ENCODE measurements around the gene RNH1. TPM values are rescaled to one million over a fixed set of nuclear protein-coding genes. Genes with fewer than 3 reads are reported as not detected.
A peak's percentile ranks its signal among the peaks of the same experiment; 100 is the strongest.

RNH1 gene
- total RNA-seq, 1 experiment from 2014 or later: 345 TPM

DNA sequence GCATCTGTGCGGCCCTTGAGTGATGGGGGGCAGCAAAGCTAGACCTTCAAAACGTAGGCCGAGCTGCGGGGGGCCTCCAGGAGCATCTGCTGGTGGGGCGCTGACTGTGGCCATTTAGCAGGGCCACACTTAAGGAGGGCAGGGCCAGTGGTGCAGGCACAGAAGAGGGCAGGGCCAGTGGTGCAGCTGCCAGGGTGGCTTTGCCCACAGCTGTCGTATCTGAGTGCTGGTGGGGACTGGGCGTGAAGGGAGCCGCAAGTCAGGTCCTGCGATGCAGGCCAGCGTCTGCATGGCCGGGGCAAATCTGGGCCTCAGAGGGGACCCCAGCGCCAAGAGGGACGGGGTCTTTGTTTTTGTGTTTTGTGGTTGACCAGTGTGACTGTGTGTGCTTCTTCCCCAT is 27.7 kb downstream of the RNH1 start:
- H3K9me3 ChIP-seq (ENCODE audit: control insufficient read depth, insufficient read depth, low read depth, low read length): no peaks in the 10 kb centered on the region
- ATAC-seq: peak; percentile 60; the same call in 1 of the 2 replicates
- no TSS peak for BruUV-seq (replicated peaks)
- ChIA-PET POLR2A (no interaction called here), CTCF (no interaction called here)
- in situ Hi-C loops (cut with HindIII; ENCODE audit: low pct_unique_long_range_greater_than_20kb, low sequenced_read_pairs) (no loop called here), intact Hi-C loops (cut with micrococcal nuclease; ENCODE audit: unreplicated experiment) (no loop called here)
- no peak for DNase-seq (ENCODE audit: low read depth, low spot score)
- H3K27me3 ChIP-seq (ENCODE audit: control insufficient read depth, insufficient read depth, low read length): no peaks in the 10 kb centered on the region
- H3K4me1 ChIP-seq (ENCODE audit: control insufficient read depth, insufficient read depth, low read length): no peaks in the 10 kb centered on the region
- no peak overlapping the region for H3K27ac ChIP-seq (ENCODE audit: low read length)
- TF ChIP-seq TCF7L2 (IDR thresholded peaks at IDR 0.05; ENCODE audit: low read depth, low read length) (no peak), POLR2AphosphoS5 (IDR thresholded peaks at IDR 0.05; ENCODE audit: low read depth, low read length) (no peak), SIN3A (IDR thresholded peaks at IDR 0.05; ENCODE audit: borderline replicate concordance, insufficient read depth, low read depth, low read length) (no peak)
- TF ChIP-seq, protein P1, sequence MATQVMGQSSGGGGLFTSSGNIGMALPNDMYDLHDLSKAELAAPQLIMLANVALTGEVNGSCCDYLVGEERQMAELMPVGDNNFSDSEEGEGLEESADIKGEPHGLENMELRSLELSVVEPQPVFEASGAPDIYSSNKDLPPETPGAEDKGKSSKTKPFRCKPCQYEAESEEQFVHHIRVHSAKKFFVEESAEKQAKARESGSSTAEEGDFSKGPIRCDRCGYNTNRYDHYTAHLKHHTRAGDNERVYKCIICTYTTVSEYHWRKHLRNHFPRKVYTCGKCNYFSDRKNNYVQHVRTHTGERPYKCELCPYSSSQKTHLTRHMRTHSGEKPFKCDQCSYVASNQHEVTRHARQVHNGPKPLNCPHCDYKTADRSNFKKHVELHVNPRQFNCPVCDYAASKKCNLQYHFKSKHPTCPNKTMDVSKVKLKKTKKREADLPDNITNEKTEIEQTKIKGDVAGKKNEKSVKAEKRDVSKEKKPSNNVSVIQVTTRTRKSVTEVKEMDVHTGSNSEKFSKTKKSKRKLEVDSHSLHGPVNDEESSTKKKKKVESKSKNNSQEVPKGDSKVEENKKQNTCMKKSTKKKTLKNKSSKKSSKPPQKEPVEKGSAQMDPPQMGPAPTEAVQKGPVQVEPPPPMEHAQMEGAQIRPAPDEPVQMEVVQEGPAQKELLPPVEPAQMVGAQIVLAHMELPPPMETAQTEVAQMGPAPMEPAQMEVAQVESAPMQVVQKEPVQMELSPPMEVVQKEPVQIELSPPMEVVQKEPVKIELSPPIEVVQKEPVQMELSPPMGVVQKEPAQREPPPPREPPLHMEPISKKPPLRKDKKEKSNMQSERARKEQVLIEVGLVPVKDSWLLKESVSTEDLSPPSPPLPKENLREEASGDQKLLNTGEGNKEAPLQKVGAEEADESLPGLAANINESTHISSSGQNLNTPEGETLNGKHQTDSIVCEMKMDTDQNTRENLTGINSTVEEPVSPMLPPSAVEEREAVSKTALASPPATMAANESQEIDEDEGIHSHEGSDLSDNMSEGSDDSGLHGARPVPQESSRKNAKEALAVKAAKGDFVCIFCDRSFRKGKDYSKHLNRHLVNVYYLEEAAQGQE (IDR thresholded peaks at IDR 0.05; ENCODE audit: insufficient read depth in 1 of 2, low read depth in 2 of 2, low read length in 1 of 2): no peak
- TF ChIP-seq, protein P2, sequence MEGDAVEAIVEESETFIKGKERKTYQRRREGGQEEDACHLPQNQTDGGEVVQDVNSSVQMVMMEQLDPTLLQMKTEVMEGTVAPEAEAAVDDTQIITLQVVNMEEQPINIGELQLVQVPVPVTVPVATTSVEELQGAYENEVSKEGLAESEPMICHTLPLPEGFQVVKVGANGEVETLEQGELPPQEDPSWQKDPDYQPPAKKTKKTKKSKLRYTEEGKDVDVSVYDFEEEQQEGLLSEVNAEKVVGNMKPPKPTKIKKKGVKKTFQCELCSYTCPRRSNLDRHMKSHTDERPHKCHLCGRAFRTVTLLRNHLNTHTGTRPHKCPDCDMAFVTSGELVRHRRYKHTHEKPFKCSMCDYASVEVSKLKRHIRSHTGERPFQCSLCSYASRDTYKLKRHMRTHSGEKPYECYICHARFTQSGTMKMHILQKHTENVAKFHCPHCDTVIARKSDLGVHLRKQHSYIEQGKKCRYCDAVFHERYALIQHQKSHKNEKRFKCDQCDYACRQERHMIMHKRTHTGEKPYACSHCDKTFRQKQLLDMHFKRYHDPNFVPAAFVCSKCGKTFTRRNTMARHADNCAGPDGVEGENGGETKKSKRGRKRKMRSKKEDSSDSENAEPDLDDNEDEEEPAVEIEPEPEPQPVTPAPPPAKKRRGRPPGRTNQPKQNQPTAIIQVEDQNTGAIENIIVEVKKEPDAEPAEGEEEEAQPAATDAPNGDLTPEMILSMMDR (IDR thresholded peaks at IDR 0.05): no peak
- H3K36me3 ChIP-seq (ENCODE audit: control insufficient read depth, insufficient read depth, low read length): no peaks in the 10 kb centered on the region
- no peak overlapping the region for H3K4me3 ChIP-seq (ENCODE audit: low read depth in 2 of 2, low read length in 2 of 2)

DNA sequence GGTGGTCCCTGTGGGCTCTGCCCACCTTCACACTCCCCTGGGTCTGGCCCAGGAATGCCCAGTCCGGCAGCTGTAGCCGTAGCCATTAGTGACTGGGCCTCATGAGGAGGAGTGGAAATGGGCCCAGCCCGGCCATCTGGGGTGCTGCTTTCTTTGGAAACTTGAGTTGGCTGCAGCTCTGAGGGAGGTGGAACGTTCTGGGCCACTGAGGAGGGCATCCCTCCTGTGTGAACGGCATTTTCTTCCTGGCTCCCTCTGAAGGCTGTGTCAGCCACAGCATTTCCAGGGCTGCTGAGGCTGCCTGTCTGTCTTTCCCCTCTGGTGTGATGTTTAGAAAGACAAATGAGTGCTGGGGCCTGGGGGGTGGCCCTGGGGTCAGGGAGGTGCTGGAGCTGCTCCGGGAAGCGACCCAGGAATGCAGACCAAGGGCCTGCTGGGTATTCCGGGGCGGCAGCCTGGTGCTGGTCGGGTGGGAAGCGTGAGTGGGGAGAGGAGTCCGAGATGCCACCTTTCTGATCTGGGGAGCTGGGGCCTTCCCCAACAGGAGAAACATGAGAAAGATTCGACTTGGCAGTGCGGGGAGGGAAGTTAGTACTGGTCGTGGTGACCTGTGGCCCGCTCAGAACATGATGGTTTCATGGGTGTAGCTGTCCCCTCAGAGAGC is 29.9 kb downstream of the RNH1 start:
- Histone ChIP-seq H3K36me3 (ENCODE audit: control insufficient read depth, insufficient read depth, low read length) (no peaks in the 10 kb centered on the region), H3K27ac (ENCODE audit: low read length) (no peak overlapping the region), H3K27me3 (ENCODE audit: control insufficient read depth, insufficient read depth, low read length) (no peaks in the 10 kb centered on the region), H3K4me1 (ENCODE audit: control insufficient read depth, insufficient read depth, low read length) (no peaks in the 10 kb centered on the region), H3K9me3 (ENCODE audit: control insufficient read depth, insufficient read depth, low read depth, low read length) (no peaks in the 10 kb centered on the region), H3K4me3 (ENCODE audit: low read depth in 2 of 2, low read length in 2 of 2) (no peak overlapping the region)
- intact Hi-C loops (cut with micrococcal nuclease; ENCODE audit: unreplicated experiment): no loop called here
- in situ Hi-C loops (cut with HindIII; ENCODE audit: low pct_unique_long_range_greater_than_20kb, low sequenced_read_pairs): no loop called here
- no peak for TF ChIP-seq POLR2AphosphoS5 (IDR thresholded peaks at IDR 0.05; ENCODE audit: low read depth, low read length)
- TF ChIP-seq TCF7L2 (IDR thresholded peaks at IDR 0.05; ENCODE audit: low read depth, low read length): no peak
- TF ChIP-seq, protein P1 (IDR thresholded peaks at IDR 0.05; ENCODE audit: insufficient read depth in 1 of 2, low read depth in 2 of 2, low read length in 1 of 2): no peak
- TF ChIP-seq, protein P2 (IDR thresholded peaks at IDR 0.05): no peak
- no peak for TF ChIP-seq SIN3A (IDR thresholded peaks at IDR 0.05; ENCODE audit: borderline replicate concordance, insufficient read depth, low read depth, low read length)
- no TSS peak for BruUV-seq (replicated peaks)
- no peak for ATAC-seq
- no peak for DNase-seq (ENCODE audit: low read depth, low spot score)
- ChIA-PET CTCF (no interaction called here), POLR2A (no interaction called here)

All from Panc1 (cell line).